ENCODE data around the gene KCTD18.

The KCTD18 gene

GRCh38 chr2:200509612-200510433, at the start of gene KCTD18:
Gene KCTD18, minus strand, starts transcription at chr2:200510068. Its CDS starts 3,052 bp downstream, at chr2:200507016.
- TF ChIP-seq, protein P1, sequence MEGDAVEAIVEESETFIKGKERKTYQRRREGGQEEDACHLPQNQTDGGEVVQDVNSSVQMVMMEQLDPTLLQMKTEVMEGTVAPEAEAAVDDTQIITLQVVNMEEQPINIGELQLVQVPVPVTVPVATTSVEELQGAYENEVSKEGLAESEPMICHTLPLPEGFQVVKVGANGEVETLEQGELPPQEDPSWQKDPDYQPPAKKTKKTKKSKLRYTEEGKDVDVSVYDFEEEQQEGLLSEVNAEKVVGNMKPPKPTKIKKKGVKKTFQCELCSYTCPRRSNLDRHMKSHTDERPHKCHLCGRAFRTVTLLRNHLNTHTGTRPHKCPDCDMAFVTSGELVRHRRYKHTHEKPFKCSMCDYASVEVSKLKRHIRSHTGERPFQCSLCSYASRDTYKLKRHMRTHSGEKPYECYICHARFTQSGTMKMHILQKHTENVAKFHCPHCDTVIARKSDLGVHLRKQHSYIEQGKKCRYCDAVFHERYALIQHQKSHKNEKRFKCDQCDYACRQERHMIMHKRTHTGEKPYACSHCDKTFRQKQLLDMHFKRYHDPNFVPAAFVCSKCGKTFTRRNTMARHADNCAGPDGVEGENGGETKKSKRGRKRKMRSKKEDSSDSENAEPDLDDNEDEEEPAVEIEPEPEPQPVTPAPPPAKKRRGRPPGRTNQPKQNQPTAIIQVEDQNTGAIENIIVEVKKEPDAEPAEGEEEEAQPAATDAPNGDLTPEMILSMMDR (IDR thresholded peaks at IDR 0.05; ENCODE audit: low read depth, low read length) = peak; percentile 76
- H3K4me3 ChIP-seq (ENCODE audit: low read depth, low read length) = peak within 1 kb of the TSS; percentile 84

GRCh38 chr2:200540793-200541192, 30.9 kb upstream of the KCTD18 start:
- TF ChIP-seq, protein P1 (IDR thresholded peaks at IDR 0.05; ENCODE audit: low read depth, low read length) = no peak

DNA sequence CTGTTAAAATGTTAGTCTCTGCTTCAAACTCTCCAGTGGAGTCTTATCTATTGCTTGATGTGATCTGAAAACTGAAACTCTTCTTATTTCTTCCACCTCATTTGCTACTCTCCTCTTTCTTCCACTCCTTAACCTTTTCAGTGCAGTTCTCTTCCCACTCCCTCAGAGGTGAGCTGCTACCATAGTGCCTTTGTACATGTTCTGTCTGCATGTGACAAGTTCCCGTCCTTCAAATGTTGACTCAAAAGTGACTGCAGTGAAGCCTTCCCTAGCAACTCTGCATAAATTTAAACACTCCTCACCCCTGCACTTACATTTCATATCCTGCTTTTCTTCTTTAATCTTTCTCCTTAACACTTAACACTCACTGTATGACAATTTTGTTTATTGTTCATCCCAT, 28.3 kb upstream of the KCTD18 start:
- H3K4me3 ChIP-seq (ENCODE audit: low read depth, low read length) = no peak overlapping the region
- TF ChIP-seq, protein P1 (IDR thresholded peaks at IDR 0.05; ENCODE audit: low read depth, low read length) = no peak

More at GRCh38 chr2:200540793-200541192, 30.9 kb upstream of the KCTD18 start:
- H3K4me3 ChIP-seq (ENCODE audit: low read depth, low read length) = no peak overlapping the region

GRCh38 chr2:200534572-200534971, 24.7 kb upstream of the KCTD18 start:
- TF ChIP-seq, protein P1 (IDR thresholded peaks at IDR 0.05; ENCODE audit: low read depth, low read length) = no peak
- no peak overlapping the region for H3K4me3 ChIP-seq (ENCODE audit: low read depth, low read length)

DNA sequence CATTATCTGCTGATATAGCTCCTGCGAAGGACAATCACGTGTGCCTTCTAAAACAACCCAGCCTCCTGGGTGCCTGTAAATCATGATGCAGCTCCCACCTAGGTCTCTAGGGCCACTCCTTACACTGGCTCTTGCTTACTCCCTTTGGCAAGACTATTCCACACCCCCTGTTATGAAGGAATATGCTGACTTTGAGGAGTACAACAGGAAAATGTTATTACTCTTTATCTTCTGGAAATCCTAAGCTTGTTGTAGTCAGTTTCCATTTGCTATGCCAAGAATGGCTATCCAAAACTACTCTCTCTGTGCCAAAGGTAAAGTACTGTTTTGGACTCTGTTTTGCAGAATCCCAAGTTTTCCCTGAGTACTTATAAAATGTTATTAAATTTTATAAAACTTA, 23.9 kb upstream of the KCTD18 start:
- TF ChIP-seq, protein P1 (IDR thresholded peaks at IDR 0.05; ENCODE audit: low read depth, low read length) = no peak
- no peak overlapping the region for H3K4me3 ChIP-seq (ENCODE audit: low read depth, low read length)

DNA sequence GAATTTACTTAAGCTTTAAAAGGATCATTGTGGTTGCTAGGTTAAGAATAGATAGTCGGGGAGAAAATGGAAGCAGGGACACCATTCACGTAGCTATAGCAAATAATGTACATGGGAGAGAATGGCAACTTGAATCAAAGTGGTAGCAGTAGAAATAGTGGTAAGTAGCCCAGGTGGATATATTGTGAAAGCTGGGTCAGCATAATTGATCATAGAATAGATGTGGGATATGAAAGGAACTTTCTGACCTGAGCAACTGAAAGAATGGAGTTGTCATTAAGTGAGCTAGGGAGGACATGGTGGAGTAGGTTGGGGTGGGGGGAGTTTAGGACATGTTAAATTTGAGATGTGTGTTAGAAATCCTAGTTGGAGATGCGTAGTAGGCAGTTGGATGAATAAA, 18.4 kb upstream of the KCTD18 start:
- TF ChIP-seq, protein P1 (IDR thresholded peaks at IDR 0.05; ENCODE audit: low read depth, low read length) = no peak
- H3K4me3 ChIP-seq (ENCODE audit: low read depth, low read length) = no peak overlapping the region

GRCh38 chr2:200525882-200526651, 16.2 kb upstream of the KCTD18 start, which contains the start of gene SGO2:
Gene SGO2, plus strand, starts transcription at chr2:200526207. Its CDS starts 6,769 bp downstream, at chr2:200532976.
- H3K4me3 ChIP-seq (ENCODE audit: low read depth, low read length) = peak within 1 kb of the TSS; percentile 85
- TF ChIP-seq, protein P1 (IDR thresholded peaks at IDR 0.05; ENCODE audit: low read depth, low read length) = no peak

Measured in WI38 (cell line).